ENCODE results near the gene KLF6.

Gene KLF6

DNA sequence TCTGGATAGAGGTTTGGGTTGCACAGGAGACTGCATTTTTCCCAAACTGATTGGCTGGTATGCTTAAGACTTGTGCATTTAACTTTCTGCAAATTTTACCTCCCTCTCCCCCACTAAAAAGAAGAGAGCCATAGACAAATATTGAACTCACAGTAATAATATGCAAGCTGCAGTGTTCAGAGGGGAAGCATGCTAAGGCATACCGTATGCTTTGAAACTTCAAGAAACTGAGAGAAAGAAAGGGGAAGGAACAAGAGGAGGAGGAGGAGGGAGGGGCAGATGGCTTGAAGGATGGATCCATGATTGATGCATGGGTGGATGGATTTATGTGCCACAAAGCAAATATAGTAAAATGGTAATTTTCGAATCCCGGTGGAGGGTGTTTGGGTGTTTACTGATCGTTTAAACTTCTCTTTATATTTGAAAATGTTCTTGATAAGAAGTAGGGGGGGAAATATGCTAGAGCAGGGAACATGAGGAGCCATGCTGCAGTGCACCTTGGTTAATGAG, 7.8 kb upstream of the KLF6 start:
- no peak for DNase-seq (ENCODE audit: extremely low spot score)
- ChIA-PET POLR2A (interaction anchor here (0.6 kb wide), 1 partner anchor 59 kb away, joined by 3 read pairs; no protein-coding TSS in a partner anchor), CTCF (no interaction called here)
- TF ChIP-seq CTCF (IDR thresholded peaks at IDR 0.05; ENCODE audit: control extremely low read depth, extremely low read depth, low read depth, missing control alignments), result no peak

- ChIA-PET CTCF (no interaction called here), POLR2A (interaction anchor here (0.6 kb wide), 1 partner anchor 60 kb away, joined by 3 read pairs; no protein-coding TSS in a partner anchor)
- no peak for DNase-seq (ENCODE audit: extremely low spot score)
- no peak for TF ChIP-seq CTCF (IDR thresholded peaks at IDR 0.05; ENCODE audit: control extremely low read depth, extremely low read depth, low read depth, missing control alignments)
Observed at GRCh38 chr10:3791974-3792633, 7.1 kb upstream of the KLF6 start.

DNA sequence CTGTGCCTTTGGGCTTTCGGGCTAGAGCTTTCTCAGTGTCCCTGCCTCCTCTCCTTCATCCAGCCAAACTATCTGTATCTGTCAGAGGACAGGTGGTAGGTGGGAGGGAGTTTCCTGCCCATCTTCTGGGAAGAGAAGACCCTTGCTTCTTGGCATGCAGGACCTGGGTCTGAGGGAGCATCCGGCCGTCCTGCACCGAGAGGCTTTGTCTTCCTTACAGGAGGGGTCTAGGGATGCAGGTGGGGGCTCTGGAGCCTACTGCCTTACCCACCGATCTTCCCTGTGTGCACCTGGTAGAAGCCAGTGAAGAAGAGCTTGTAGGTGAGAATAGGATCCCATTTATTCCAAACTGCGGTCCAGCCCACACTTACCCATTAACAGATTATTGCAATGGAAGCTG, 5.8 kb upstream of the KLF6 start:
- no peak for TF ChIP-seq CTCF (IDR thresholded peaks at IDR 0.05; ENCODE audit: control extremely low read depth, extremely low read depth, low read depth, missing control alignments)
- CTCF ChIA-PET, result interaction anchor here (1.4 to 1.5 kb wide), 2 partner anchors 10 to 106 kb away, joined by 3 to 5 read pairs; no protein-coding TSS in a partner anchor
- no peak for DNase-seq (ENCODE audit: extremely low spot score)
- POLR2A ChIA-PET, result no interaction called here

DNA sequence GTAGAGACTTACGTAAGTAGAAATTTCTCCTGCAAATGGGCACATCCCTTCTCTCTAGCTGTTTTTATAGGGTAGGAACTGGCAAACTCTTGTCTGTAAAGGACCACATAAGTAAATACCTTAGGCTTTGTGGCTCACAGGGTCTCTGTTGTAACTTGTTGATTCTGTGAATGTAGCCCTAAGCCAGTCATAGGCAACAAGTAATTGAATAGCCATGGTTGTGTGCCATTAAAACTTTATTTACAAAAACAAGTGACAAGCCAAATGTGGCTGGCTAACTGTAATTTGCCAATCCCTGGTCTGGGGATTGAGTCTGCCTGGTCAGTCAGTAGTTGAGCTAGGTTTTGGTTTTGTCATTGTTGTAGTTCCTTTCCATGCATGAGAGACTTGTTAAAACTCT, 5.3 kb upstream of the KLF6 start:
- no peak for TF ChIP-seq CTCF (IDR thresholded peaks at IDR 0.05; ENCODE audit: control extremely low read depth, extremely low read depth, low read depth, missing control alignments)
- ChIA-PET CTCF (interaction anchor here (1.4 to 1.5 kb wide), 2 partner anchors 11 to 106 kb away, joined by 3 to 5 read pairs; no protein-coding TSS in a partner anchor), POLR2A (no interaction called here)
- no peak for DNase-seq (ENCODE audit: extremely low spot score)

GRCh38 chr10:3789621-3790020, 4.6 kb upstream of the KLF6 start:
- no peak for DNase-seq (ENCODE audit: extremely low spot score)
- no peak for TF ChIP-seq CTCF (IDR thresholded peaks at IDR 0.05; ENCODE audit: control extremely low read depth, extremely low read depth, low read depth, missing control alignments)
- POLR2A ChIA-PET, result no interaction called here
- CTCF ChIA-PET, result interaction anchor here (0.8 to 1.2 kb wide), 2 partner anchors 9 to 12 kb away, joined by 3 read pairs; no protein-coding TSS in a partner anchor

DNA sequence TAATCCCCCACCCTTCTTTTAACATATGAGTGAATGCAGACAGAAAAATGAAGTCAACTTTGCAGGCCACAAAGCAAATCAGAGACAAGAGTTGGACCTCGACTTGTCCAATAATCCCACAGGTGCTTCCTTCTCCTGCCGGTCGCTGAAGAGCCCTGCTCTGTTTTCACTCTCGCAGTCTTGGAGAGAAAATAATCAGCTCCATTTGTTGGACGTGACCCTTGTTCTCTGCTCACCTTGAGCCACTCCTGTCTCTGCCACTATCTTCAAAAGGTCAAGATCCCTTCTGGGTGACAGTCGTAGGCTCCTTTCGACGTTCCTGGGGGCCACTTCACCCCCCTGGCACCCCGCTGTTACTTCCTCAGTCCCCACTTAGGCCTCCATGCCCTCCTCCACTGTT, 2.8 kb upstream of the KLF6 start:
- CTCF ChIA-PET, result no interaction called here
- POLR2A ChIA-PET, result interaction anchor here (0.6 kb wide), 1 partner anchor 310 kb away, joined by 4 read pairs; no protein-coding TSS in a partner anchor
- DNase-seq (ENCODE audit: extremely low spot score), result no peak
- TF ChIP-seq CTCF (IDR thresholded peaks at IDR 0.05; ENCODE audit: control extremely low read depth, extremely low read depth, low read depth, missing control alignments), result no peak

Measured in GM10248 (cell line).